ENCODE results near the gene NTHL1.

GRCh38 chr16:1990351-1991134 is 57.1 kb downstream of the NTHL1 start:
- TF ChIP-seq PBX3 (CRISPR knock-in tag; IDR thresholded peaks at IDR 0.05) (0 out of 2 replicates have a peak, but pooled peaks have one; percentile 43), CTCF (tag by site-specific recombination; IDR thresholded peaks at IDR 0.05) (no peak), ZNF19 (tag by site-specific recombination; IDR thresholded peaks at IDR 0.05; ENCODE audit: low read depth) (no peak), ZNF335 (tag by site-specific recombination; conservative IDR thresholded peaks at IDR 0.05) (peak; percentile 70), ATF2 (tag by site-specific recombination; IDR thresholded peaks at IDR 0.05; ENCODE audit: low read depth) (peak; percentile 95), TRIM28 (IDR thresholded peaks at IDR 0.05; ENCODE audit: borderline replicate concordance, low read length) (no peak), EGR2 (tag by site-specific recombination; IDR thresholded peaks at IDR 0.05; ENCODE audit: low read depth) (peak; percentile 77), SP2 (tag by site-specific recombination; IDR thresholded peaks at IDR 0.05) (peak; percentile 42), ZNF768 (tag by site-specific recombination; IDR thresholded peaks at IDR 0.05) (no peak), ZNF76 (tag by site-specific recombination; IDR thresholded peaks at IDR 0.05; ENCODE audit: borderline replicate concordance, low read depth) (no peak), ZNF23 (tag by site-specific recombination; IDR thresholded peaks at IDR 0.05; ENCODE audit: borderline replicate concordance) (no peak), ZNF350 (tag by site-specific recombination; IDR thresholded peaks at IDR 0.05) (no peak), ZNF692 (tag by site-specific recombination; IDR thresholded peaks at IDR 0.05) (no peak)
